H1 (cell line): ENCODE measurements around the gene GNGT2.

Source experiments
- RAD21 ChIP-seq, 2 experiments: IDR thresholded peaks in 1 of 2; conservative IDR thresholded peaks in 1 of 2; 2 replicates each; pipeline ENCODE4 v1.6.1; 2011; ENCODE audit warnings: low read depth in 2 of 2, low read length in 2 of 2, improper control_type of control experiment in 1 of 2, inconsistent platforms in 1 of 2, mild to moderate bottlenecking in 1 of 2, moderate library complexity in 1 of 2
- TF ChIP-seq, protein P1 (sequence below), 3 experiments: IDR thresholded peaks; 1 replicate in 2 of 3; 2 replicates in 1 of 3; pipeline versions ENCODE4 v1.5.1 to v1.6.1; 2011; ENCODE audit warnings: low read length in 3 of 3, mild to moderate bottlenecking in 3 of 3, inconsistent platforms in 2 of 3, low read depth in 1 of 3, moderate library complexity in 1 of 3; ENCODE audit not compliant: insufficient read depth in 1 of 3; ENCODE audit errors: control extremely low read depth in 1 of 3
- TF ChIP-seq, protein P2 (sequence below): IDR thresholded peaks from 2 replicates; pipeline ENCODE4 v1.6.1; 2011; ENCODE audit warnings: low read depth, mild to moderate bottlenecking, low read length; ENCODE audit not compliant: insufficient read depth

DNA sequence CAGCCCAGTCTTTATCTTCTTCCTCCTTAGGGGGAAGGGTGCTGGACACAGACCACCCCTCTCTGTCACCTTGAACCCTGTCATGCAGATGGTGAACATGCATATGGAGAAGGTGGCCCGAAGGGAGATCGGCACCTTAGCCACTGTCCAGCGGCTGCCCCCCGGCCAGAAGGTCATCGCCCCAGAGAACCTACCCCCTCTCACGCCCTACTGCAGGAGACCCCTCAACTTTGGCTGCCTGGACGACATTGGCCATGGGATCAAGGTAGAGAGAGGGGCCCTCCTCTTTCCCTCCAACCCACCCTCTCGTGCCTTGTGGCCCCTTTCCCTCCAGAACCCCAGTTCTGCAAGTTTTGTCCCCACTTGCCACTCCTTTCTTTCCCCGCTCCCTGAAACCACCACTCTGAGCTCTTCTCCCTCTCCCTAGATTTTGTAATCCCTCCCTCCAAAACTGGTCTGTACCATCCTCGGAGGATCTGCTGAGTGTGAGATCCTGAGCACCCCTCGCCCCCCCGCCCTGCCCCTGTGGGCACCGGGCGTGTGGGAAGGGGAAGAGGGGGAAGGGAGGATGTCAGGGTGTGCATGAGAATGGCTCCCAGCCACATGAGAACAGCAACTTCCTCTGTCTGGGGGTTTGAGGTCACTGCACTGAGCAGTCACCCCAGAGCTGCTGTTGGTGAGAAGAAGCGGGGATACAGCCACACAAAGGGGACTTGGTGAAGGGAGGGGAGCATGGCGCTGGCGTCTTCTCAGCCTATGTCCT lies 7.5 kb upstream of the GNGT2 start:
- TF ChIP-seq, protein P1, sequence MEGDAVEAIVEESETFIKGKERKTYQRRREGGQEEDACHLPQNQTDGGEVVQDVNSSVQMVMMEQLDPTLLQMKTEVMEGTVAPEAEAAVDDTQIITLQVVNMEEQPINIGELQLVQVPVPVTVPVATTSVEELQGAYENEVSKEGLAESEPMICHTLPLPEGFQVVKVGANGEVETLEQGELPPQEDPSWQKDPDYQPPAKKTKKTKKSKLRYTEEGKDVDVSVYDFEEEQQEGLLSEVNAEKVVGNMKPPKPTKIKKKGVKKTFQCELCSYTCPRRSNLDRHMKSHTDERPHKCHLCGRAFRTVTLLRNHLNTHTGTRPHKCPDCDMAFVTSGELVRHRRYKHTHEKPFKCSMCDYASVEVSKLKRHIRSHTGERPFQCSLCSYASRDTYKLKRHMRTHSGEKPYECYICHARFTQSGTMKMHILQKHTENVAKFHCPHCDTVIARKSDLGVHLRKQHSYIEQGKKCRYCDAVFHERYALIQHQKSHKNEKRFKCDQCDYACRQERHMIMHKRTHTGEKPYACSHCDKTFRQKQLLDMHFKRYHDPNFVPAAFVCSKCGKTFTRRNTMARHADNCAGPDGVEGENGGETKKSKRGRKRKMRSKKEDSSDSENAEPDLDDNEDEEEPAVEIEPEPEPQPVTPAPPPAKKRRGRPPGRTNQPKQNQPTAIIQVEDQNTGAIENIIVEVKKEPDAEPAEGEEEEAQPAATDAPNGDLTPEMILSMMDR (IDR thresholded peaks at IDR 0.05; ENCODE audit: control extremely low read depth in 1 of 3, insufficient read depth in 1 of 3, low read depth in 1 of 3, low read length in 3 of 3): no peak
- TF ChIP-seq RAD21 (IDR thresholded peaks at IDR 0.05 in 1 of 2, conservative IDR thresholded peaks at IDR 0.05 in 1 of 2; ENCODE audit: low read depth in 2 of 2, low read length in 2 of 2): no peak
- TF ChIP-seq, protein P2, sequence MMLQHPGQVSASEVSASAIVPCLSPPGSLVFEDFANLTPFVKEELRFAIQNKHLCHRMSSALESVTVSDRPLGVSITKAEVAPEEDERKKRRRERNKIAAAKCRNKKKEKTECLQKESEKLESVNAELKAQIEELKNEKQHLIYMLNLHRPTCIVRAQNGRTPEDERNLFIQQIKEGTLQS: no peak
